Neutrophil (primary cell): ENCODE results near the gene SLC25A48.

Experiments
- H3K27ac ChIP-seq: fragments of 200-600 bp; sonication (generic); 2 replicates; pipeline ENCODE4 v1.5.1; 2016; ENCODE audit warnings: mild to moderate bottlenecking, moderate library complexity
- H3K27me3 ChIP-seq: fragments of 200-600 bp; sonication (generic); 2 replicates; pipeline ENCODE4 v1.6.0; 2016; ENCODE audit warnings: mild to moderate bottlenecking
- H3K36me3 ChIP-seq: fragments of 200-600 bp; sonication (generic); 2 replicates; pipeline ENCODE4 v1.5.1; 2017
- H3K4me1 ChIP-seq, 2 experiments: fragments of 200-600 bp in 1 of 2; sonication (generic) in 1 of 2; 1 replicate in 1 of 2; 2 replicates in 1 of 2; pipeline versions ENCODE4 v1.5.1 to v1.6.1; 2013 to 2016; ENCODE audit warnings: low read depth in 1 of 2, low read length in 1 of 2, mild to moderate bottlenecking in 1 of 2, moderate library complexity in 1 of 2; ENCODE audit not compliant: control insufficient read depth in 1 of 2, insufficient read depth in 1 of 2
- H3K4me3 ChIP-seq, 2 experiments: fragments of 200-600 bp in 1 of 2; sonication (generic) in 1 of 2; 1 replicate in 1 of 2; 2 replicates in 1 of 2; pipeline ENCODE4 v1.5.1; 2013 to 2016; ENCODE audit warnings: low read depth in 1 of 2, low read length in 1 of 2, mild to moderate bottlenecking in 1 of 2, moderate library complexity in 1 of 2
- H3K9me3 ChIP-seq: fragments of 200-600 bp; sonication (generic); 2 replicates; pipeline ENCODE4 v1.5.1; 2016
- CTCF ChIP-seq: fragments of 200-600 bp; sonication (generic); IDR thresholded peaks from 2 replicates; pipeline ENCODE4 v1.5.1; 2016; ENCODE audit warnings: antibody characterized with exemption

SLC25A48 gene

GRCh38 chr5:135895474-135896006 lies 61.1 kb downstream of the SLC25A48 start, which contains the start of gene IL9:
IL9 (minus strand) TSS chr5:135895841; CDS start chr5:135895816, 25 bp downstream.
- no peaks in the 10 kb centered on the region for H3K9me3 ChIP-seq
- no peaks in the 10 kb centered on the region for H3K4me1 ChIP-seq
- peaks cover 88% of the 10 kb centered on the region for H3K27me3 ChIP-seq
- H3K27ac ChIP-seq = no peak within 1 kb of the TSS
- H3K36me3 ChIP-seq = no peaks in the 10 kb centered on the region
- no peak for TF ChIP-seq CTCF
- H3K4me3 ChIP-seq = no peak within 1 kb of the TSS

- H3K27me3 ChIP-seq = peaks cover 97% of the 10 kb centered on the region
- no peak overlapping the region for H3K4me3 ChIP-seq
- no peak for TF ChIP-seq CTCF
- no peaks in the 10 kb centered on the region for H3K36me3 ChIP-seq
- H3K4me1 ChIP-seq = no peaks in the 10 kb centered on the region
- H3K9me3 ChIP-seq = no peaks in the 10 kb centered on the region
- no peak overlapping the region for H3K27ac ChIP-seq
These were observed 64.2 kb downstream of the SLC25A48 start for GRCh38 chr5:135898651-135899050.

DNA sequence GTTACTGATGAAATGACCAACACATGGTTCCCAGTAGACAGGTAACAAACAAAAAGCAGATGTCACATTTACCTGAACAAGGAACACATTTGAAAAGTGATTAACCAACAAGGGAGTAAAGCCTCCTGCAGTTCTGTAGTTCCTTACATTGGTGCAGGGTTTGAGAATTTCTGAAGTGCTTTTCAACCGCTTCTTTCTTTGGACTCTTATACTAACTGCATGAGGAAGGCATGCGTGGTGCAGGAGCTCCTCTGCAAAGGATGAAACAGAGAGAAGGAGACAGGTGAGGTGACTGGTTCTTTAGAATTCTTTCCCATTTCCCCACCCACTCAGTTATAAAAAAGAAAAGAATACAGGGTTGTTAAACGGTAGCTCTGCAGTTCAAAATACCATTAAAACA lies 65.8 kb downstream of the SLC25A48 start:
- H3K27ac ChIP-seq = no peak overlapping the region
- no peak for TF ChIP-seq CTCF
- H3K4me3 ChIP-seq = no peak overlapping the region
- no peaks in the 10 kb centered on the region for H3K4me1 ChIP-seq
- peaks cover 96% of the 10 kb centered on the region for H3K27me3 ChIP-seq
- H3K36me3 ChIP-seq = no peaks in the 10 kb centered on the region
- no peaks in the 10 kb centered on the region for H3K9me3 ChIP-seq

- Histone ChIP-seq H3K36me3 (no peaks in the 10 kb centered on the region), H3K27me3 (peaks cover 95% of the 10 kb centered on the region), H3K4me3 (no peak overlapping the region), H3K4me1 (no peaks in the 10 kb centered on the region), H3K27ac (no peak overlapping the region), H3K9me3 (no peaks in the 10 kb centered on the region)
- TF ChIP-seq CTCF = no peak
These were observed 67.2 kb downstream of the SLC25A48 start for GRCh38 chr5:135901633-135902032.

- Histone ChIP-seq H3K27me3 (peaks cover 92% of the 10 kb centered on the region), H3K27ac (no peak overlapping the region), H3K4me3 (no peak overlapping the region), H3K36me3 (no peaks in the 10 kb centered on the region), H3K9me3 (no peaks in the 10 kb centered on the region), H3K4me1 (no peaks in the 10 kb centered on the region)
- no peak for TF ChIP-seq CTCF
These were observed 70.7 kb downstream of the SLC25A48 start for GRCh38 chr5:135905144-135905543.
